GM12891 (cell line): ENCODE results near the gene C21orf91.

Source experiments
- POLR2A ChIP-seq: IDR thresholded peaks from 2 replicates; pipeline ENCODE4 v1.6.1; 2011; ENCODE audit warnings: low read depth, low read length, control low read depth
- POLR2AphosphoS5 ChIP-seq: IDR thresholded peaks from 2 replicates; pipeline ENCODE4 v1.6.1; 2011; ENCODE audit warnings: low read depth, low read length, control low read depth
- POU2F2 ChIP-seq: IDR thresholded peaks from 2 replicates; pipeline ENCODE4 v1.6.1; 2011; ENCODE audit warnings: low read depth, mild to moderate bottlenecking, control low read depth, low read length, moderate library complexity
- SPI1 ChIP-seq: IDR thresholded peaks from 2 replicates; pipeline ENCODE4 v1.6.1; 2011; ENCODE audit warnings: low read depth, low read length, control low read depth
- TAF1 ChIP-seq: IDR thresholded peaks from 2 replicates; pipeline ENCODE4 v1.6.1; 2011; ENCODE audit warnings: low read depth, low read length, control low read depth

DNA sequence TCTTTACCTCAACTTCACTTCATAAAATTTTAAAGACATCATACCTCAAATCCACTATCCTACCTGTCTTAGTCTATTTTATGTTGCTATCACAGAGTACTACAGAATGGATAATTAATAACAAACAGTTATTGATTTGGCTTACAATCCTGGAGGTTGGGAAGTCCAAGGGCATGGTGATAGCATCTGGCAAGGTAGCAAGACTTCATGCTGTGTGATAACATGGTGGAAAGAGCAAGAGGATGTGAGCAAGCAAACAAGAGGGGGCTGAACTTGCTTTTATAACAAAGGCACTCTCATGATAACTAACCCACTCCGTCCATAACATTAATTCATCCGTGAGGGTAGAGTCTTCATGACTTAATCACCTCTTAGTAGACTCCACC lies 33.8 kb downstream of the C21orf91 start:
- TF ChIP-seq POLR2AphosphoS5 (no peak), POU2F2 (no peak), POLR2A (no peak), TAF1 (no peak), SPI1 (no peak)
